HEK293 (cell line): ENCODE data around the gene THEM4.

Source experiments
- CTCF ChIP-seq: fragments of 450-650 bp; formaldehyde crosslinking; IDR thresholded peaks from 2 replicates; pipeline ENCODE4 v1.5.1; 2016; ENCODE audit warnings: missing biosample characterization, missing genetic modification characterization
- EGR2 ChIP-seq: fragments of 450-650 bp; formaldehyde crosslinking; IDR thresholded peaks from 2 replicates; pipeline ENCODE4 v1.5.1; 2016; ENCODE audit warnings: low read depth, missing biosample characterization, missing genetic modification characterization
- FEZF1 ChIP-seq: fragments of 450-650 bp; formaldehyde crosslinking; IDR thresholded peaks from 2 replicates; pipeline ENCODE4 v1.5.1; 2016; ENCODE audit warnings: missing biosample characterization, missing genetic modification characterization
- HIC1 ChIP-seq: fragments of 450-650 bp; formaldehyde crosslinking; IDR thresholded peaks from 2 replicates; pipeline ENCODE4 v1.5.1; 2016; ENCODE audit warnings: missing biosample characterization, missing genetic modification characterization
- KLF16 ChIP-seq: fragments of 450-650 bp; formaldehyde crosslinking; IDR thresholded peaks from 2 replicates; pipeline ENCODE4 v1.5.1; 2017; ENCODE audit warnings: missing biosample characterization, missing genetic modification characterization
- KLF17 ChIP-seq: fragments of 450-650 bp; formaldehyde crosslinking; IDR thresholded peaks from 2 replicates; pipeline ENCODE4 v1.5.1; 2016; ENCODE audit warnings: missing biosample characterization, missing genetic modification characterization
- KLF8 ChIP-seq: fragments of 450-650 bp; formaldehyde crosslinking; IDR thresholded peaks from 2 replicates; pipeline ENCODE4 v1.5.1; 2016; ENCODE audit warnings: missing biosample characterization, missing genetic modification characterization
- MYNN ChIP-seq: fragments of 450-650 bp; formaldehyde crosslinking; IDR thresholded peaks from 2 replicates; pipeline ENCODE4 v1.5.1; 2016; ENCODE audit warnings: missing biosample characterization, missing genetic modification characterization, borderline replicate concordance
- OVOL3 ChIP-seq: fragments of 450-650 bp; formaldehyde crosslinking; IDR thresholded peaks from 2 replicates; pipeline ENCODE4 v1.5.1; 2016; ENCODE audit warnings: missing biosample characterization, missing genetic modification characterization
- PRDM6 ChIP-seq: fragments of 450-650 bp; formaldehyde crosslinking; IDR thresholded peaks from 2 replicates; pipeline ENCODE4 v1.5.1; 2017; ENCODE audit warnings: missing biosample characterization, missing genetic modification characterization
- WT1 ChIP-seq: fragments of 450-650 bp; formaldehyde crosslinking; IDR thresholded peaks from 2 replicates; pipeline ENCODE4 v1.5.1; 2016; ENCODE audit warnings: missing biosample characterization, missing genetic modification characterization
- YY1 ChIP-seq: fragments of 450-650 bp; formaldehyde crosslinking; IDR thresholded peaks from 2 replicates; pipeline ENCODE4 v1.5.1; 2018; ENCODE audit warnings: missing biosample characterization, missing genetic modification characterization
- ZBTB21 ChIP-seq: fragments of 450-650 bp; formaldehyde crosslinking; IDR thresholded peaks from 2 replicates; pipeline ENCODE4 v1.5.1; 2017; ENCODE audit warnings: missing biosample characterization, missing genetic modification characterization
- ZIC2 ChIP-seq: fragments of 450-650 bp; formaldehyde crosslinking; IDR thresholded peaks from 2 replicates; pipeline ENCODE4 v1.5.1; 2016; ENCODE audit warnings: missing biosample characterization, missing genetic modification characterization
- ZNF112 ChIP-seq: fragments of 450-650 bp; formaldehyde crosslinking; IDR thresholded peaks from 2 replicates; pipeline ENCODE4 v1.5.0; 2017; ENCODE audit warnings: missing biosample characterization, missing genetic modification characterization
- ZNF16 ChIP-seq: fragments of 450-650 bp; formaldehyde crosslinking; IDR thresholded peaks from 2 replicates; pipeline ENCODE4 v1.5.1; 2016; ENCODE audit warnings: low read depth, missing biosample characterization, missing genetic modification characterization
- ZNF335 ChIP-seq: fragments of 450-650 bp; formaldehyde crosslinking; conservative IDR thresholded peaks from 2 replicates; pipeline ENCODE4 v1.5.1; 2016; ENCODE audit warnings: missing biosample characterization, missing genetic modification characterization
- ZNF366 ChIP-seq: fragments of 450-650 bp; formaldehyde crosslinking; conservative IDR thresholded peaks from 2 replicates; pipeline ENCODE4 v1.5.1; 2016; ENCODE audit warnings: missing biosample characterization, missing genetic modification characterization
- ZNF449 ChIP-seq: fragments of 450-650 bp; formaldehyde crosslinking; IDR thresholded peaks from 2 replicates; pipeline ENCODE4 v1.5.1; 2017; ENCODE audit warnings: missing biosample characterization, mild to moderate bottlenecking, missing genetic modification characterization, moderate library complexity
- ZNF473 ChIP-seq: fragments of 450-650 bp; formaldehyde crosslinking; IDR thresholded peaks from 2 replicates; pipeline ENCODE4 v1.5.1; 2017; ENCODE audit warnings: missing biosample characterization, missing genetic modification characterization
- ZNF549 ChIP-seq: fragments of 450-650 bp; IDR thresholded peaks from 2 replicates; pipeline ENCODE4 v1.5.1; 2018; ENCODE audit warnings: missing biosample characterization, missing genetic modification characterization, mild to moderate bottlenecking, inconsistent platforms, moderate library complexity
- ZNF629 ChIP-seq: fragments of 450-650 bp; formaldehyde crosslinking; IDR thresholded peaks from 2 replicates; pipeline ENCODE4 v1.5.1; 2017; ENCODE audit warnings: missing biosample characterization, missing genetic modification characterization
- ZNF707 ChIP-seq: fragments of 450-650 bp; formaldehyde crosslinking; IDR thresholded peaks from 2 replicates; pipeline ENCODE4 v1.5.1; 2016; ENCODE audit warnings: missing biosample characterization, missing genetic modification characterization
- TF ChIP-seq, protein P1 (sequence below): fragments of 450-650 bp; formaldehyde crosslinking; IDR thresholded peaks from 2 replicates; pipeline ENCODE4 v1.5.1; 2017; ENCODE audit warnings: missing biosample characterization, missing genetic modification characterization
- TF ChIP-seq, protein P2 (sequence below): fragments of 450-650 bp; formaldehyde crosslinking; IDR thresholded peaks from 2 replicates; pipeline ENCODE4; 2016; ENCODE audit warnings: missing biosample characterization, missing genetic modification characterization
- TF ChIP-seq, protein P3 (sequence below): fragments of 450-650 bp; formaldehyde crosslinking; IDR thresholded peaks from 2 replicates; pipeline ENCODE4 v1.5.1; 2016; ENCODE audit warnings: missing biosample characterization, missing genetic modification characterization, borderline replicate concordance

THEM4 gene

DNA sequence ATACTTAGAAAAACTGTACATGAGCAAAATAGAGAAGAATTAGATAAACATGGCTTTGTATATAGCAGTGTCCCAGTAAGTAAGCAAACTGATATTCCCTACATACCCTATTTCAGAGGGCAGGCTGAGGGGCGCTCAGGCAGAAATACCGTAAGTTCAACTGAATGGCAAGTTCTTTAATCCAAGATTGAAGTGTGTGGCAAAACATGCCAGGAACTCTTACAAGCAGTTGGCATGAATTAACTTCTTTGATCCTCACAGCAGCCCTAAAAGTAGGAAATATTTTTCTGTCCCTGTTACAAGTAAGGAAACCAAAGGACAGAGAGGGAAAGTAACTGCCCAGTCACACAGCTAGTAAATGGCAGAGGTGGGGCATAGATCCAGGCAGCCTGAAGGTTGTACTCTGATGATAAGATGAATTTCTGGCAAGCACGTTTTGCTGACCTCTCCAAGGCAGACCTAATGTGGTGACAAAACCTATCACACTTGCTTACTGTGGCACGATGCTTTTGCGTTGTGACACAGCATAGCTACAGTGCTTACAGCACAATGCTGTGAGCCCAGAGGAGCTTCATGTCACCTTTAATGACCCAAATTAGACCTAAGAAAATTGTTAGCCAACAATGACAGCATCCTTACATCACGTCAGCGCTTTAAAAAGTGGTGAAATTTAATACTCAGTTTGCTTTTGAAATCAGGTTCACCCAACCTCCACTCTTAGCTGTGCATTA is 35.0 kb upstream of the THEM4 start (continued):
- TF ChIP-seq CTCF (no peak), ZNF549 (tag by site-specific recombination) (no peak), ZNF112 (tag by site-specific recombination) (no peak), FEZF1 (0 out of 2 replicates have a peak, but pooled peaks have one; percentile 14), ZNF366 (tag by site-specific recombination) (peak; percentile 94), PRDM6 (peak; percentile 85), KLF16 (peak; percentile 39; the same call in 1 of the 2 replicates), ZNF335 (tag by site-specific recombination) (peak; percentile 33), ZNF473 (tag by site-specific recombination) (no peak), MYNN (tag by site-specific recombination) (no peak), WT1 (tag by site-specific recombination) (peak; percentile 53), ZNF449 (no peak; the same call in 1 of the 2 replicates), YY1 (tag by site-specific recombination) (no peak), ZNF629 (tag by site-specific recombination) (peak; percentile 97), ZIC2 (tag by site-specific recombination) (no peak), ZNF16 (tag by site-specific recombination) (no peak), OVOL3 (no peak), KLF8 (tag by site-specific recombination) (peak; percentile 76), ZNF707 (tag by site-specific recombination) (no peak), EGR2 (tag by site-specific recombination) (no peak), KLF17 (tag by site-specific recombination) (peak; percentile 84), ZBTB21 (tag by site-specific recombination) (peak; percentile 92), HIC1 (peak; percentile 59; the same call in 1 of the 2 replicates)
- TF ChIP-seq, protein P1, sequence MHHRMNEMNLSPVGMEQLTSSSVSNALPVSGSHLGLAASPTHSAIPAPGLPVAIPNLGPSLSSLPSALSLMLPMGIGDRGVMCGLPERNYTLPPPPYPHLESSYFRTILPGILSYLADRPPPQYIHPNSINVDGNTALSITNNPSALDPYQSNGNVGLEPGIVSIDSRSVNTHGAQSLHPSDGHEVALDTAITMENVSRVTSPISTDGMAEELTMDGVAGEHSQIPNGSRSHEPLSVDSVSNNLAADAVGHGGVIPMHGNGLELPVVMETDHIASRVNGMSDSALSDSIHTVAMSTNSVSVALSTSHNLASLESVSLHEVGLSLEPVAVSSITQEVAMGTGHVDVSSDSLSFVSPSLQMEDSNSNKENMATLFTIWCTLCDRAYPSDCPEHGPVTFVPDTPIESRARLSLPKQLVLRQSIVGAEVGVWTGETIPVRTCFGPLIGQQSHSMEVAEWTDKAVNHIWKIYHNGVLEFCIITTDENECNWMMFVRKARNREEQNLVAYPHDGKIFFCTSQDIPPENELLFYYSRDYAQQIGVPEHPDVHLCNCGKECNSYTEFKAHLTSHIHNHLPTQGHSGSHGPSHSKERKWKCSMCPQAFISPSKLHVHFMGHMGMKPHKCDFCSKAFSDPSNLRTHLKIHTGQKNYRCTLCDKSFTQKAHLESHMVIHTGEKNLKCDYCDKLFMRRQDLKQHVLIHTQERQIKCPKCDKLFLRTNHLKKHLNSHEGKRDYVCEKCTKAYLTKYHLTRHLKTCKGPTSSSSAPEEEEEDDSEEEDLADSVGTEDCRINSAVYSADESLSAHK (tag by site-specific recombination), result no peak
- TF ChIP-seq, protein P2, sequence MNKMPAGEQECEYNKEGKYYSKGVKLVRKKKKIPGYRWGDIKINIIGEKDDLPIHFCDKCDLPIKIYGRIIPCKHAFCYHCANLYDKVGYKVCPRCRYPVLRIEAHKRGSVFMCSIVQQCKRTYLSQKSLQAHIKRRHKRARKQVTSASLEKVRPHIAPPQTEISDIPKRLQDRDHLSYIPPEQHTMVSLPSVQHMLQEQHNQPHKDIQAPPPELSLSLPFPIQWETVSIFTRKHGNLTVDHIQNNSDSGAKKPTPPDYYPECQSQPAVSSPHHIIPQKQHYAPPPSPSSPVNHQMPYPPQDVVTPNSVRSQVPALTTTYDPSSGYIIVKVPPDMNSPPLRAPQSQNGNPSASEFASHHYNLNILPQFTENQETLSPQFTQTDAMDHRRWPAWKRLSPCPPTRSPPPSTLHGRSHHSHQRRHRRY (tag by site-specific recombination), result no peak
- TF ChIP-seq, protein P3, sequence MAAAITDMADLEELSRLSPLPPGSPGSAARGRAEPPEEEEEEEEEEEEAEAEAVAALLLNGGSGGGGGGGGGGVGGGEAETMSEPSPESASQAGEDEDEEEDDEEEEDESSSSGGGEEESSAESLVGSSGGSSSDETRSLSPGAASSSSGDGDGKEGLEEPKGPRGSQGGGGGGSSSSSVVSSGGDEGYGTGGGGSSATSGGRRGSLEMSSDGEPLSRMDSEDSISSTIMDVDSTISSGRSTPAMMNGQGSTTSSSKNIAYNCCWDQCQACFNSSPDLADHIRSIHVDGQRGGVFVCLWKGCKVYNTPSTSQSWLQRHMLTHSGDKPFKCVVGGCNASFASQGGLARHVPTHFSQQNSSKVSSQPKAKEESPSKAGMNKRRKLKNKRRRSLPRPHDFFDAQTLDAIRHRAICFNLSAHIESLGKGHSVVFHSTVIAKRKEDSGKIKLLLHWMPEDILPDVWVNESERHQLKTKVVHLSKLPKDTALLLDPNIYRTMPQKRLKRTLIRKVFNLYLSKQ, result no peak
